NCI-H2196 (cell line): ENCODE results near the gene RXRB.
A peak's percentile ranks its signal among the peaks of the same experiment; 100 is the strongest.

ENCODE experiments used
- DNase-seq: peaks from one replicate; lab custom pipeline; 2025; ENCODE audit not compliant: unreplicated experiment; lab: John Stamatoyannopoulos, UW

Gene RXRB

GRCh38 chr6:33198159-33198852 is 2.2 kb downstream of the RXRB start:
- DNase-seq = no peak

GRCh38 chr6:33197431-33198048 is 2.9 kb downstream of the RXRB start:
- peak; percentile 93 for DNase-seq

GRCh38 chr6:33195304-33196165 is 4.9 kb downstream of the RXRB start:
- DNase-seq = no peak

GRCh38 chr6:33194431-33194979 is 6.0 kb downstream of the RXRB start:
- DNase-seq = no peak

GRCh38 chr6:33193619-33194018 is 6.8 kb downstream of the RXRB start:
- no peak for DNase-seq

- no peak for DNase-seq
Observed at GRCh38 chr6:33192671-33193602, 7.5 kb downstream of the RXRB start.

GRCh38 chr6:33192105-33192646 is 8.3 kb downstream of the RXRB start, which contains the start of gene COL11A2:
TSS of gene COL11A2 (minus strand) at chr6:33192467. CDS start at chr6:33192240, 227 bp downstream.
- DNase-seq = no peak

- DNase-seq = peak; percentile 88
Observed at GRCh38 chr6:33191383-33192104, 8.9 kb downstream of the RXRB start.

- DNase-seq = no peak
Observed at GRCh38 chr6:33190504-33191107, 9.9 kb downstream of the RXRB start.

- DNase-seq = no peak
Observed at GRCh38 chr6:33189625-33190448, 10.6 kb downstream of the RXRB start.

GRCh38 chr6:33189164-33189563 is 11.3 kb downstream of the RXRB start:
- no peak for DNase-seq

GRCh38 chr6:33187809-33188208 is 12.7 kb downstream of the RXRB start:
- no peak for DNase-seq

GRCh38 chr6:33185654-33186187 is 14.7 kb downstream of the RXRB start:
- DNase-seq = no peak

GRCh38 chr6:33185190-33185589 is 15.3 kb downstream of the RXRB start:
- no peak for DNase-seq

- no peak for DNase-seq
Observed at GRCh38 chr6:33183071-33183683, 17.3 kb downstream of the RXRB start.

- no peak for DNase-seq
Observed at GRCh38 chr6:33181141-33181540, 19.3 kb downstream of the RXRB start.

GRCh38 chr6:33178755-33179475 is 21.6 kb downstream of the RXRB start:
- DNase-seq = no peak
